K562 (cell line): ENCODE data around the gene NUDT6. TPM values are rescaled to one million over a fixed set of nuclear protein-coding genes. Genes with fewer than 3 reads are reported as not detected.
A peak's percentile ranks its signal among the peaks of the same experiment; 100 is the strongest.

Experiments used
- ATAC-seq: fragments of 200-7000 bp; cut with Tn5 transposase; 3 replicates; pipeline ENCODE4 v1.9.1; 2020; ENCODE audit warnings: moderate library complexity
- BruUV-seq: library from RNA; stranded (reverse); fragments of 400-500 nt; replicated peaks from 2 replicates; lab custom pipeline; 2021; lab: Mats Ljungman, UMichigan
- CTCF ChIA-PET: fragments of 300-600 bp; formaldehyde crosslinking; extraction: SDS; loops from one replicate; lab custom pipeline; 2021; ENCODE audit warnings: low intra/inter-chr PET ratio; lab: Yijun Ruan, JAX
- POLR2A ChIA-PET: fragments of 300-600, 350-650 bp; sonication (Branson Sonifier 250); formaldehyde crosslinking; extraction: SDS; loops from one replicate; lab custom pipeline; 2021; ENCODE audit warnings: antibody characterized with exemption, inconsistent platforms; lab: Yijun Ruan, JAX
- DNase-seq, 4 experiments: peaks; one replicate each; pipeline versions ENCODE4 v3.0.0 to v3.0.0-alpha.2; 2011 to 2018; ENCODE audit warnings: low spot score in 3 of 4, mixed read lengths in 3 of 4; ENCODE audit errors: extremely low read depth in 1 of 4
- FAIRE-seq: peaks from 2 replicates; lab custom pipeline; 2011; peaks lifted over from hg19 to GRCh38; lab: Jason Lieb, UNC
- H2AFZ ChIP-seq: 2 replicates; pipeline ENCODE4 v1.6.0; 2011; ENCODE audit warnings: low read depth, low read length, control low read depth, inconsistent platforms
- H3K27ac ChIP-seq: fragments of 200-600 bp; 3 replicates; pipeline ENCODE4 v1.8.0; 2011; ENCODE audit warnings: low read depth, mild to moderate bottlenecking, control low read depth, inconsistent platforms, low read length, moderate library complexity, mixed read lengths; ENCODE audit errors: extremely low read depth
- H3K27me3 ChIP-seq, 2 experiments: fragments of 300-600 bp in 1 of 2; 2 replicates in 1 of 2; 3 replicates in 1 of 2; pipeline versions ENCODE4 v1.6.0 to v1.8.0; 2011; ENCODE audit warnings: inconsistent platforms in 2 of 2, low read length in 2 of 2, mild to moderate bottlenecking in 1 of 2, mixed read lengths in 1 of 2, moderate library complexity in 1 of 2; ENCODE audit not compliant: control insufficient read depth in 2 of 2, insufficient read depth in 2 of 2
- H3K36me3 ChIP-seq: fragments of 300-600 bp; 3 replicates; pipeline ENCODE4 v1.8.0; 2011; ENCODE audit warnings: mild to moderate bottlenecking, low read length, inconsistent platforms; ENCODE audit not compliant: control insufficient read depth, insufficient read depth
- H3K4me1 ChIP-seq, 2 experiments: fragments of 200-600 bp in 1 of 2; replicated peaks in 1 of 2; 2 replicates in 1 of 2; 3 replicates in 1 of 2; pipeline versions ENCODE4 v1.5.1 to v1.8.0; 2011; ENCODE audit warnings: inconsistent platforms in 2 of 2, low read length in 2 of 2, mild to moderate bottlenecking in 1 of 2, mixed read lengths in 1 of 2, moderate library complexity in 1 of 2; ENCODE audit not compliant: control insufficient read depth in 2 of 2, insufficient read depth in 2 of 2
- H3K4me2 ChIP-seq: 2 replicates; pipeline ENCODE4 v1.6.1; 2011; ENCODE audit warnings: low read length, control low read depth, inconsistent platforms, mixed read lengths; ENCODE audit not compliant: insufficient read depth
- H3K4me3 ChIP-seq: fragments of 200-600 bp; sonication (generic), shearing (Covaris generic); 2 replicates; pipeline ENCODE4 v1.5.1; 2016; ENCODE audit warnings: control low read depth, inconsistent platforms
- H3K79me2 ChIP-seq: fragments of 200-600 bp; 3 replicates; pipeline ENCODE4 v1.8.0; 2011; ENCODE audit warnings: low read length, inconsistent platforms; ENCODE audit not compliant: control insufficient read depth, insufficient read depth
- H3K9ac ChIP-seq, 2 experiments: 2 replicates each; pipeline versions ENCODE4 v1.6.0 to v1.6.1; 2011; ENCODE audit warnings: low read depth in 2 of 2, low read length in 2 of 2, control low read depth in 1 of 2, inconsistent platforms in 1 of 2, mild to moderate bottlenecking in 1 of 2, mixed read lengths in 1 of 2; ENCODE audit not compliant: insufficient read depth in 1 of 2
- H3K9me1 ChIP-seq: one replicate; pipeline ENCODE4 v1.6.0; 2011; ENCODE audit warnings: inconsistent platforms, mild to moderate bottlenecking, low read length, moderate library complexity; ENCODE audit not compliant: control insufficient read depth, insufficient read depth
- H3K9me3 ChIP-seq: replicated peaks from 2 replicates; pipeline ENCODE4 v1.5.1; 2011; ENCODE audit warnings: low read depth, low read length, inconsistent platforms; ENCODE audit not compliant: control insufficient read depth, insufficient read depth
- H4K20me1 ChIP-seq: replicated peaks from 2 replicates; pipeline ENCODE4 v1.6.1; 2011; ENCODE audit warnings: low read length, inconsistent platforms, mixed read lengths; ENCODE audit not compliant: control insufficient read depth, insufficient read depth
- CBFA2T3 ChIP-seq: fragments of 450-650 bp; IDR thresholded peaks from 2 replicates; pipeline ENCODE4 v1.6.1; 2017
- EGR1 ChIP-seq: fragments of 450-650 bp; conservative IDR thresholded peaks from 2 replicates; pipeline ENCODE4 v1.6.1; 2017; ENCODE audit warnings: mild to moderate bottlenecking
- MAFG ChIP-seq: fragments of 450-650 bp; conservative IDR thresholded peaks from 2 replicates; pipeline ENCODE4 v1.6.1; 2016; ENCODE audit warnings: missing genetic modification characterization, missing compliant biosample characterization
- PPARD ChIP-seq: fragments of 250-450 bp; sonication (Bioruptor Pico); IDR thresholded peaks from 2 replicates; pipeline ENCODE4 v1.8.0; 2022; ENCODE audit warnings: inconsistent platforms, mild to moderate bottlenecking, moderate library complexity
- TAF9B ChIP-seq: fragments of 450-650 bp; IDR thresholded peaks from 2 replicates; pipeline ENCODE4 v1.6.1; 2018; ENCODE audit warnings: mild to moderate bottlenecking; ENCODE audit not compliant: partially characterized antibody
- ZFP36 ChIP-seq: fragments of 150-350 bp; IDR thresholded peaks from 2 replicates; pipeline ENCODE4 v1.6.1; 2018; ENCODE audit warnings: low read length, low read depth; ENCODE audit not compliant: partially characterized antibody
- WGBS: fragments of 100-300 bp; shearing (Covaris generic); methylation state at CpG from one replicate; pipeline ENCODE4 v1.1.6; 2016; ENCODE audit warnings: low coverage, mixed read lengths; ENCODE audit not compliant: insufficient coverage; ENCODE audit errors: missing lambda C conversion rate; 5-methylcytosine and 5-hydroxymethylcytosine counted together
- in situ Hi-C: fragments of 300-500 bp; cut with MboI; formaldehyde crosslinking; loops from 4 replicates; pipeline ENCODE4 v1.15.0; 2018; ENCODE audit warnings: inconsistent platforms, mixed read lengths
- intact Hi-C: fragments of 100-400 bp; cut with micrococcal nuclease; formaldehyde crosslinking; loops from 2 replicates; pipeline ENCODE4 v1.14.2; 2022
- polyA plus RNA-seq, 8 experiments: library from polyadenylated mRNA; depleted of rRNA in 4 of 8; stranded (reverse) in 5 of 8; unstranded in 3 of 8; fragments of >200 nt; fragmentation: Nextera tagmentation in 2 of 8; fragmentation: Illumina TruSeq in 1 of 8; extraction: Ambion mirVana in 2 of 8; extraction: Trizol in 1 of 8; gene quantifications; 2 replicates each; pipeline versions ENCODE4 v1.2.1 to v1.2.3, GENCODE V29; 2011 to 2014; ENCODE audit warnings: inconsistent platforms in 1 of 8, missing spikeins in 1 of 8
- total RNA-seq, 7 experiments: library from RNA; depleted of rRNA in 6 of 7; stranded (reverse); fragments of >200 nt in 6 of 7; fragmentation: Illumina TruSeq in 2 of 7; extraction: Trizol in 2 of 7; gene quantifications; 2 replicates each; pipeline versions ENCODE4 v1.2.1 to v1.2.3, GENCODE V29; 2011 to 2021; ENCODE audit warnings: low replicate concordance in 1 of 7
- TF ChIP-seq, protein P1 (sequence below): fragments of 250-450 bp; sonication (Bioruptor Pico); IDR thresholded peaks from 2 replicates; pipeline ENCODE4 v1.8.0; 2021; ENCODE audit warnings: mild to moderate bottlenecking, moderate library complexity
- TF ChIP-seq, protein P2 (sequence below): fragments of 450-650 bp; IDR thresholded peaks from 2 replicates; pipeline ENCODE4 v1.7.0; 2016; ENCODE audit warnings: borderline replicate concordance
- TF ChIP-seq, protein P3 (sequence below): sonication (generic); formaldehyde crosslinking; IDR thresholded peaks from 2 replicates; pipeline ENCODE4 v1.8.0; 2022; ENCODE audit warnings: mild to moderate bottlenecking, missing genetic modification reagents

The NUDT6 gene
- total and polyA plus RNA-seq, 9 of the 15 experiments (the other 6 are each of a cell fraction or from before 2014, with no cell fraction given): 9.4 to 18.1 (median 13.4) TPM

DNA sequence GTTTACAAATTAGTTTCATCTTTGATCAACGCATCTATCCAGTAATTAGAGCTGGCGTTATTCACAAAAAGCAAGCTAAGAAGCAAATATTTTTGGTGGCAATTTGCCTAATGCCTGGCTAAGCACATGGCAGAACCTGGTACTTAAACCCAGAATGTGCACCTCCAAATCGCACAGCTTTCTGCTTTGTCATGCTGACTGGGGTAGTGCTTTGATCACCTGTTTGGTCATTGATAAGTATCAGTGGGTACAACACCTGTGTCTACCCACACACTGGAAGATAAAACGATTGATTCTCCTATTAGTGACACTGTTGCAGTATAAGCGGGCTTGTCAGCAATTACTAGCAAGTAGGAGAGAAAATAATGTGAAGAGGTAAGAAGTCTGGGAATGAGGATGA is 1.9 kb downstream of the NUDT6 start:
- no peak overlapping the region for H3K4me3 ChIP-seq
- ChIA-PET CTCF (no interaction called here), POLR2A (interaction anchor here (1.0 to 1.6 kb wide), 4 partner anchors 16 to 163 kb away, joined by 3 read pairs; no protein-coding TSS in a partner anchor)
- intact Hi-C loops (no loop called here), in situ Hi-C loops (loop anchor here (5.0 to 25.0 kb wide), 2 partner anchors 168 to 1058 kb away; partner anchors contain the start of gene BBS7)
- H3K79me2 ChIP-seq: peaks cover 57% of the 10 kb centered on the region
- H3K9me3 ChIP-seq: no peaks in the 10 kb centered on the region
- H3K36me3 ChIP-seq: peaks cover 19% of the 10 kb centered on the region; the same call in 2 of the 3 replicates
- peaks cover 6 to 17% of the 10 kb centered on the region in 2 experiments; a peak in 3 of 5 replicates for H3K4me1 ChIP-seq
- 41% methylated on average over 5 of the region's 5 CpGs for WGBS
- peak overlapping the region; percentile 71 for H2AFZ ChIP-seq
- DNase-seq (no peak), FAIRE-seq (no peak), ATAC-seq (no peak)
- H3K27ac ChIP-seq: peak overlapping the region; percentile 30; the same call in 2 of the 3 replicates
- peak overlapping the region; percentile 95 for H3K4me2 ChIP-seq
- H3K9ac ChIP-seq: peak overlapping the region in 1 of 2 experiments; percentile 84; a peak in 2 of 4 replicates
- BruUV-seq: no TSS peak
- H4K20me1 ChIP-seq: no peaks in the 10 kb centered on the region
- peaks cover 3% of the 10 kb centered on the region for H3K9me1 ChIP-seq
- no peaks in the 10 kb centered on the region for H3K27me3 ChIP-seq
- TF ChIP-seq EGR1: peak; percentile 25; the same call in 1 of the 2 replicates
- peak; percentile 65 for TF ChIP-seq MAFG (tag)
- TF ChIP-seq ZFP36: no peak
- TF ChIP-seq PPARD (CRISPR knock-in tag): no peak
- TF ChIP-seq CBFA2T3: peak; percentile 62
- TF ChIP-seq, protein P1, sequence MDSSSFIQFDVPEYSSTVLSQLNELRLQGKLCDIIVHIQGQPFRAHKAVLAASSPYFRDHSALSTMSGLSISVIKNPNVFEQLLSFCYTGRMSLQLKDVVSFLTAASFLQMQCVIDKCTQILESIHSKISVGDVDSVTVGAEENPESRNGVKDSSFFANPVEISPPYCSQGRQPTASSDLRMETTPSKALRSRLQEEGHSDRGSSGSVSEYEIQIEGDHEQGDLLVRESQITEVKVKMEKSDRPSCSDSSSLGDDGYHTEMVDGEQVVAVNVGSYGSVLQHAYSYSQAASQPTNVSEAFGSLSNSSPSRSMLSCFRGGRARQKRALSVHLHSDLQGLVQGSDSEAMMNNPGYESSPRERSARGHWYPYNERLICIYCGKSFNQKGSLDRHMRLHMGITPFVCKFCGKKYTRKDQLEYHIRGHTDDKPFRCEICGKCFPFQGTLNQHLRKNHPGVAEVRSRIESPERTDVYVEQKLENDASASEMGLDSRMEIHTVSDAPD: no peak
- TF ChIP-seq, protein P2, sequence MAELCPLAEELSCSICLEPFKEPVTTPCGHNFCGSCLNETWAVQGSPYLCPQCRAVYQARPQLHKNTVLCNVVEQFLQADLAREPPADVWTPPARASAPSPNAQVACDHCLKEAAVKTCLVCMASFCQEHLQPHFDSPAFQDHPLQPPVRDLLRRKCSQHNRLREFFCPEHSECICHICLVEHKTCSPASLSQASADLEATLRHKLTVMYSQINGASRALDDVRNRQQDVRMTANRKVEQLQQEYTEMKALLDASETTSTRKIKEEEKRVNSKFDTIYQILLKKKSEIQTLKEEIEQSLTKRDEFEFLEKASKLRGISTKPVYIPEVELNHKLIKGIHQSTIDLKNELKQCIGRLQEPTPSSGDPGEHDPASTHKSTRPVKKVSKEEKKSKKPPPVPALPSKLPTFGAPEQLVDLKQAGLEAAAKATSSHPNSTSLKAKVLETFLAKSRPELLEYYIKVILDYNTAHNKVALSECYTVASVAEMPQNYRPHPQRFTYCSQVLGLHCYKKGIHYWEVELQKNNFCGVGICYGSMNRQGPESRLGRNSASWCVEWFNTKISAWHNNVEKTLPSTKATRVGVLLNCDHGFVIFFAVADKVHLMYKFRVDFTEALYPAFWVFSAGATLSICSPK: no peak
- TF ChIP-seq, protein P3, sequence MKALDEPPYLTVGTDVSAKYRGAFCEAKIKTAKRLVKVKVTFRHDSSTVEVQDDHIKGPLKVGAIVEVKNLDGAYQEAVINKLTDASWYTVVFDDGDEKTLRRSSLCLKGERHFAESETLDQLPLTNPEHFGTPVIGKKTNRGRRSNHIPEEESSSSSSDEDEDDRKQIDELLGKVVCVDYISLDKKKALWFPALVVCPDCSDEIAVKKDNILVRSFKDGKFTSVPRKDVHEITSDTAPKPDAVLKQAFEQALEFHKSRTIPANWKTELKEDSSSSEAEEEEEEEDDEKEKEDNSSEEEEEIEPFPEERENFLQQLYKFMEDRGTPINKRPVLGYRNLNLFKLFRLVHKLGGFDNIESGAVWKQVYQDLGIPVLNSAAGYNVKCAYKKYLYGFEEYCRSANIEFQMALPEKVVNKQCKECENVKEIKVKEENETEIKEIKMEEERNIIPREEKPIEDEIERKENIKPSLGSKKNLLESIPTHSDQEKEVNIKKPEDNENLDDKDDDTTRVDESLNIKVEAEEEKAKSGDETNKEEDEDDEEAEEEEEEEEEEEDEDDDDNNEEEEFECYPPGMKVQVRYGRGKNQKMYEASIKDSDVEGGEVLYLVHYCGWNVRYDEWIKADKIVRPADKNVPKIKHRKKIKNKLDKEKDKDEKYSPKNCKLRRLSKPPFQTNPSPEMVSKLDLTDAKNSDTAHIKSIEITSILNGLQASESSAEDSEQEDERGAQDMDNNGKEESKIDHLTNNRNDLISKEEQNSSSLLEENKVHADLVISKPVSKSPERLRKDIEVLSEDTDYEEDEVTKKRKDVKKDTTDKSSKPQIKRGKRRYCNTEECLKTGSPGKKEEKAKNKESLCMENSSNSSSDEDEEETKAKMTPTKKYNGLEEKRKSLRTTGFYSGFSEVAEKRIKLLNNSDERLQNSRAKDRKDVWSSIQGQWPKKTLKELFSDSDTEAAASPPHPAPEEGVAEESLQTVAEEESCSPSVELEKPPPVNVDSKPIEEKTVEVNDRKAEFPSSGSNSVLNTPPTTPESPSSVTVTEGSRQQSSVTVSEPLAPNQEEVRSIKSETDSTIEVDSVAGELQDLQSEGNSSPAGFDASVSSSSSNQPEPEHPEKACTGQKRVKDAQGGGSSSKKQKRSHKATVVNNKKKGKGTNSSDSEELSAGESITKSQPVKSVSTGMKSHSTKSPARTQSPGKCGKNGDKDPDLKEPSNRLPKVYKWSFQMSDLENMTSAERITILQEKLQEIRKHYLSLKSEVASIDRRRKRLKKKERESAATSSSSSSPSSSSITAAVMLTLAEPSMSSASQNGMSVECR: no peak
- peak; percentile 22 for TF ChIP-seq TAF9B
